GM12865 (cell line): ENCODE measurements around the gene PEX3.

ENCODE experiments used
- DNase-seq: peaks from one replicate; pipeline ENCODE4 v3.0.0; 2010; ENCODE audit warnings: low read depth
- H3K4me3 ChIP-seq: 2 replicates; pipeline ENCODE4 v1.5.1; 2011; ENCODE audit warnings: mild to moderate bottlenecking, low read depth, low read length, control low read depth
- CTCF ChIP-seq: IDR thresholded peaks from 2 replicates; pipeline ENCODE4 v1.5.1; 2011; ENCODE audit warnings: low read length, control low read depth, low read depth, inconsistent platforms; ENCODE audit not compliant: insufficient read depth; ENCODE audit errors: missing control alignments

PEX3 gene

GRCh38 chr6:143486752-143487151 lies 36.1 kb downstream of the PEX3 start:
- no peak for TF ChIP-seq CTCF
- no peak overlapping the region for H3K4me3 ChIP-seq
- DNase-seq, result no peak

GRCh38 chr6:143490244-143490643 lies 39.6 kb downstream of the PEX3 start:
- no peak for DNase-seq
- no peak for TF ChIP-seq CTCF
- H3K4me3 ChIP-seq, result no peak overlapping the region

- no peak overlapping the region for H3K4me3 ChIP-seq
- DNase-seq, result no peak
- TF ChIP-seq CTCF, result no peak
Observed at GRCh38 chr6:143490775-143491174, 40.2 kb downstream of the PEX3 start.

- no peak for TF ChIP-seq CTCF
- DNase-seq, result no peak
- no peak overlapping the region for H3K4me3 ChIP-seq
Observed at GRCh38 chr6:143496974-143497373, 46.4 kb downstream of the PEX3 start.

- H3K4me3 ChIP-seq, result no peak overlapping the region
- TF ChIP-seq CTCF, result no peak
- DNase-seq, result no peak
Observed at GRCh38 chr6:143498428-143498827, 47.8 kb downstream of the PEX3 start.

- no peak for TF ChIP-seq CTCF
- no peak for DNase-seq
- no peak overlapping the region for H3K4me3 ChIP-seq
Observed at GRCh38 chr6:143501851-143502250, 51.2 kb downstream of the PEX3 start.

GRCh38 chr6:143504369-143504768 lies 53.8 kb downstream of the PEX3 start:
- no peak for TF ChIP-seq CTCF
- no peak for DNase-seq
- H3K4me3 ChIP-seq, result no peak overlapping the region
